ENCODE data around the gene NLRP6.

Gene NLRP6

GRCh38 chr11:291281-292210 lies 13.3 kb downstream of the NLRP6 start:
- H3K4me1 ChIP-seq (ENCODE audit: insufficient read depth, low read length) = peaks cover 3% of the 10 kb centered on the region; the same call in 1 of the 2 replicates
- peaks cover 18% of the 10 kb centered on the region for H3K36me3 ChIP-seq (ENCODE audit: insufficient read depth, low read depth, low read length)
- no peak overlapping the region for H3K27ac ChIP-seq (ENCODE audit: low read length)
- H3K9ac ChIP-seq (ENCODE audit: low read depth, low read length) = no peak overlapping the region
- H3K27me3 ChIP-seq (ENCODE audit: insufficient read depth, low read length) = peaks cover 19% of the 10 kb centered on the region
- no peak overlapping the region for H3K4me3 ChIP-seq (ENCODE audit: low read length)
- H3K9me3 ChIP-seq (ENCODE audit: insufficient read depth, low read depth, low read length) = no peaks in the 10 kb centered on the region

- H3K9ac ChIP-seq (ENCODE audit: low read depth, low read length) = no peak overlapping the region
- no peak overlapping the region for H3K27ac ChIP-seq (ENCODE audit: low read length)
- H3K4me3 ChIP-seq (ENCODE audit: low read length) = no peak overlapping the region
- H3K9me3 ChIP-seq (ENCODE audit: insufficient read depth, low read depth, low read length) = no peaks in the 10 kb centered on the region
- peaks cover 3% of the 10 kb centered on the region; the same call in 1 of the 2 replicates for H3K4me1 ChIP-seq (ENCODE audit: insufficient read depth, low read length)
- peaks cover 18% of the 10 kb centered on the region for H3K36me3 ChIP-seq (ENCODE audit: insufficient read depth, low read depth, low read length)
- H3K27me3 ChIP-seq (ENCODE audit: insufficient read depth, low read length) = peaks cover 13% of the 10 kb centered on the region
Measured at GRCh38 chr11:292211-293121, 14.3 kb downstream of the NLRP6 start.

DNA sequence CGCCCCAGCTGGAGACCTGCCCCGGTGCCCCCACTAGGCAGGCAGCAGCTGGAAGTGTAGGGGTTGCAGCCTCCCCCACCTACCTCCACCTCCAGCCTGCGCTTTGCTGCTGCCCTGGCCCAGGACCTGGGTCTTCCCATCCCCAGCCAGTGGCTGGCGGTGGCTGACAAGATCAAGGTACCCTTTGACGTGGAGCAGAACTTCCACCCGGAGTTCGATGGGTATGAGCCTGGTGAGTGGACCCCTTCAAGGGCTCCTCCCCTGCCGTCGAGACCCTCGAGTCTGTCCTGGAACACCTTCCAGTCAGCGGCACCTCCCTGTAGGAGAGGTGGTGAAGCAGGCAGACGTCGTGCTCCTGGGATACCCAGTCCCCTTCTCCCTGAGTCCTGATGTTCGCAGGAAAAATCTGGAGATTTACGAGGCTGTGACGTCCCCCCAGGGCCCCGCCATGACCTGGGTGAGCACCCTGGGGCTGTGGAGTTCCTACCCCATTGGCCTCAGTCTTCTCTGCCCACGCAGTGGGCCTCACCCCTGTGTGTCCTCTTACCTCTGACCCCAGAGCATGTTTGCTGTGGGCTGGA lies 15.2 kb downstream of the NLRP6 start:
- Histone ChIP-seq H3K9me3 (ENCODE audit: insufficient read depth, low read depth, low read length) (no peaks in the 10 kb centered on the region), H3K27ac (ENCODE audit: low read length) (no peak overlapping the region), H3K9ac (ENCODE audit: low read depth, low read length) (no peak overlapping the region; the same call in 1 of the 2 replicates), H3K36me3 (ENCODE audit: insufficient read depth, low read depth, low read length) (peaks cover 18% of the 10 kb centered on the region), H3K4me1 (ENCODE audit: insufficient read depth, low read length) (no peaks in the 10 kb centered on the region; the same call in 1 of the 2 replicates), H3K4me3 (ENCODE audit: low read length) (no peak overlapping the region), H3K27me3 (ENCODE audit: insufficient read depth, low read length) (peaks cover 4% of the 10 kb centered on the region)

GRCh38 chr11:293852-294661 lies 15.8 kb downstream of the NLRP6 start:
- no peaks in the 10 kb centered on the region for H3K27me3 ChIP-seq (ENCODE audit: insufficient read depth, low read length)
- H3K27ac ChIP-seq (ENCODE audit: low read length) = no peak overlapping the region
- peaks cover 18% of the 10 kb centered on the region for H3K36me3 ChIP-seq (ENCODE audit: insufficient read depth, low read depth, low read length)

DNA sequence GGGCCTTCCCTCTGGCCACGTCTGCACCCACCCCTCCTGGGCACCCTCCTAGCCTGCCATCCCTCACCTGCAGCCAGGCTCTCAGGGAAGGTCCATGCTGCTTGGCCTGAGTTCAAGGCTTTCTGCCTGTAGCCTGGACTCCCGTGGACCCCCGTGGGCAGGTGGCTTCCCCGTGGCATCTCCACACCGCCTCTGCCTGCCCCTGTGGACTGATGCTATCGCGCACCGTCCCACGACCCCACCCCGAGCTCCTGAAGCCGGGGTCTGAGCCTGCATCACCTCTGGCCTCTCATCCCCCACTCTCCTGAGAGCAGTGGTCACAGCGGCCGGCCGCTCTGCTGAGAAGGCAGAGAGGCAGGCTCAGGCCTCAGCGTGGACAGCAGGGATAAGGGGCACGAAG lies 16.6 kb downstream of the NLRP6 start:
- Histone ChIP-seq H3K27ac (ENCODE audit: low read length) (no peak overlapping the region), H3K4me3 (ENCODE audit: low read length) (no peak overlapping the region), H3K9me3 (ENCODE audit: insufficient read depth, low read depth, low read length) (no peaks in the 10 kb centered on the region), H3K9ac (ENCODE audit: low read depth, low read length) (no peak overlapping the region), H3K36me3 (ENCODE audit: insufficient read depth, low read depth, low read length) (peaks cover 18% of the 10 kb centered on the region), H3K4me1 (ENCODE audit: insufficient read depth, low read length) (no peaks in the 10 kb centered on the region; the same call in 1 of the 2 replicates), H3K27me3 (ENCODE audit: insufficient read depth, low read length) (no peaks in the 10 kb centered on the region)

More at GRCh38 chr11:293852-294661, 15.8 kb downstream of the NLRP6 start:
- Histone ChIP-seq H3K4me3 (ENCODE audit: low read length) (no peak overlapping the region), H3K9me3 (ENCODE audit: insufficient read depth, low read depth, low read length) (no peaks in the 10 kb centered on the region), H3K4me1 (ENCODE audit: insufficient read depth, low read length) (no peaks in the 10 kb centered on the region; the same call in 1 of the 2 replicates), H3K9ac (ENCODE audit: low read depth, low read length) (no peak overlapping the region)

DNA sequence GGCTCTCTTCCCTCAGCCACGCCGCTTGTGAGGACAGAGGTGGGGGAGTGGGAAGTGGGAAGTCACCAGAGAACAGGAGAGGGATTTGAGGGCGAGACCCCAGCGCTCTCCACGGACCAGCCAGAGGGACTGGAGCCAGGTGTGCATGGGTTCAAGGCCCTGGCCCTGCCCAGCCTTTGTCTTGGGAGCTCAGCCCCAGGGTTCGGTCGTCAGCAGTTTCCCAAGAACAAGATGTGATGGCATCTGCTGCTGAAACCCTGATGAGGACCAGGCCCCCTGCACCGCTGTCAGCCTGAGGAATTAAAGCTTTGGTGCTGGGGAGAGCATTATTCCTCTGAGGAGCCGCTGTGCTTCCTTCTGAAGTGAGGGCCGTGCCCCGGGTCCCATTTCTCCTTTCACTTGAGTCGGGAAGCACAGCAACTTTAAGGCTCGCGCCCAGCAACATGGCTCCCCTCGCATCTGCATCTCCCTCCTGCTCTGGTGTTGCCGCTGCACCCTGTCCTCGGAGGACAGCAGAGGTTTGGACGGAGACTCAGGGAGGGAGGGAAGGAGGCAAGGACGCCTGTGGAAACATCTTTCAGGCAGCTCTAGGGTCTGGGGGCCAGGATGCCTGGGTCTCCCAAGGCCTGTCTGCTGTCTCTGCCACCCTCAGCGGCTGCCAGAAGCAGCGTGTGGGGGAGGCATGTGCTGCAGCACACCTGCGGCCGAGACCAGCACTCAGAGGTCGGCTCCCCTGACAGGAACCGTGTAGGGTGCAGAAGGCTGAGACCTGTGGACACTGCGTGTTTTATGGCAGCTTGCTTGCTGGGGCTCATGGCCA lies 17.4 kb downstream of the NLRP6 start:
- H3K36me3 ChIP-seq (ENCODE audit: insufficient read depth, low read depth, low read length) = peaks cover 18% of the 10 kb centered on the region

DNA sequence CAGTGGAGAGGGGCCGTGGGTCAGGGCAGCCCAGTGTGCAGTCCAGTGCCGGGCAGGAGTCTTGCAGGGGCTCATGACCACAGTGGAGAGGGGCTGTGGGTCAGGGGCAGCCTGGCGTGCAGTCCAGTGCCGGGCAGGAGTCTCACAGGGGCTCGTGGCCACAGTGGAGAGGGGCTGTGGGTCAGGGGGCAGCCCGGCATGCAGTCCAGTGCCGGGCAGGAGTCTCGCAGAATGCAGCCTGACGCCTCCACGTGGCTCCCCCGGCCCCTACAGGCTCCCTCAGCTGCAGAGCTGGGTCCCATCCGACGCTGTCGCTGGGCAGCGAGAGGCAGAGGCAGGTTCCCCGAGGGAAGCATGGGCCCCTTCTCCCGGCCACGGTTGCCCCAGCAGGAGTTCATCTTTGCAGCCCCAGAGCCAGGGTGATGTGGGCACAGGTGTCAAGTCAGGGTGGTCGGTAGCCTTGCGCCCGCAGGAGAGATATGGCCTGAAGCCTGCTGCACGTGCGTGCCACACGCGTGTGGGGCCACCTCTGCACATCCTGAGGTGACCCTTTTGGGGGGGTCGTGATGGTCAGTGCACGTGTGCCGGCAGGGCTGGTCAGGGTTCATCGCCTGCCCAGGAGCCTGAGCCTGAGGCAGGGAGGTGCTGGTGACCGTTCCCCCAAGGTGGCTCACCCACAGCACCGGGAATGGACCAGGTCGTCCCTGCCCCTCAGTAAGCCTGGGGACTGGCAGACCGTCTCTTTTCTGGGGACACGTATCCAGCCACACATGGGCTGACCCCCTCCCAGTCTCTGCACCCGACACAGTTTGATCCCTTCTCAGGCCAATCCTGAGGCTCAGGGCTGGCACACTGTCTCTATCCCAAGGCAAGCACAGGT lies 18.2 kb downstream of the NLRP6 start:
- Histone ChIP-seq H3K9ac (ENCODE audit: low read depth, low read length) (no peak overlapping the region), H3K36me3 (ENCODE audit: insufficient read depth, low read depth, low read length) (peaks cover 18% of the 10 kb centered on the region), H3K27me3 (ENCODE audit: insufficient read depth, low read length) (no peaks in the 10 kb centered on the region), H3K9me3 (ENCODE audit: insufficient read depth, low read depth, low read length) (no peaks in the 10 kb centered on the region), H3K4me3 (ENCODE audit: low read length) (no peak overlapping the region), H3K4me1 (ENCODE audit: insufficient read depth, low read length) (peaks cover 9% of the 10 kb centered on the region), H3K27ac (ENCODE audit: low read length) (no peak overlapping the region)

More for the DNA sequence above, 17.4 kb downstream of the NLRP6 start:
- Histone ChIP-seq H3K4me1 (ENCODE audit: insufficient read depth, low read length) (peaks cover 7% of the 10 kb centered on the region), H3K27ac (ENCODE audit: low read length) (no peak overlapping the region), H3K27me3 (ENCODE audit: insufficient read depth, low read length) (no peaks in the 10 kb centered on the region), H3K9ac (ENCODE audit: low read depth, low read length) (no peak overlapping the region), H3K9me3 (ENCODE audit: insufficient read depth, low read depth, low read length) (no peaks in the 10 kb centered on the region), H3K4me3 (ENCODE audit: low read length) (no peak overlapping the region)

DNA sequence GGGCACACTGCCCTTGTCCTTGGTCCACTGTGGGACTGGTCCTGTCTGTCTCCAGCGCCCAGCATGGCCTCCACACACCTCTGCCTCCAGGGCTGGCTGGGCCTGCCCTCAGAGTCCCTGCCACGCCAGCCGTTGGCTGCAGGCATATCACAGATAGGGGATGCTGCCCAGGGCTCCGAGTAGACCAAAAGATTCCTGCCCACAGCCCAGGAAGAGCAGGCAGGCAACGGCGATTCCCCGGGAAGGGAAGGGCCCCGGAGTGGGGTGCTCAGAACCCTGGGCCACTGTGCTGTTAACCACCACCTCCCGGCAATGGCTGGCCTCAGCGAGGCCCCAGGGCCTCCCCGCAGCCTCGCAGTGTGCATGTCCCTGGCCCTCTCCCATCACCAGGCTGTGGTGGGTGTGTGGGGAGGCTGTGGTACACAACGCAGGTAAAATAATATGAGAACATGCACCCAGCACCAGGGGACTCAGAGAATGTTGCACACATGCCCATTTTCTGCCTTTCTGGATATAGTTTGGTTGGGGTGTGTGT lies 18.9 kb downstream of the NLRP6 start:
- Histone ChIP-seq H3K27ac (ENCODE audit: low read length) (no peak overlapping the region), H3K9ac (ENCODE audit: low read depth, low read length) (no peak overlapping the region)

DNA sequence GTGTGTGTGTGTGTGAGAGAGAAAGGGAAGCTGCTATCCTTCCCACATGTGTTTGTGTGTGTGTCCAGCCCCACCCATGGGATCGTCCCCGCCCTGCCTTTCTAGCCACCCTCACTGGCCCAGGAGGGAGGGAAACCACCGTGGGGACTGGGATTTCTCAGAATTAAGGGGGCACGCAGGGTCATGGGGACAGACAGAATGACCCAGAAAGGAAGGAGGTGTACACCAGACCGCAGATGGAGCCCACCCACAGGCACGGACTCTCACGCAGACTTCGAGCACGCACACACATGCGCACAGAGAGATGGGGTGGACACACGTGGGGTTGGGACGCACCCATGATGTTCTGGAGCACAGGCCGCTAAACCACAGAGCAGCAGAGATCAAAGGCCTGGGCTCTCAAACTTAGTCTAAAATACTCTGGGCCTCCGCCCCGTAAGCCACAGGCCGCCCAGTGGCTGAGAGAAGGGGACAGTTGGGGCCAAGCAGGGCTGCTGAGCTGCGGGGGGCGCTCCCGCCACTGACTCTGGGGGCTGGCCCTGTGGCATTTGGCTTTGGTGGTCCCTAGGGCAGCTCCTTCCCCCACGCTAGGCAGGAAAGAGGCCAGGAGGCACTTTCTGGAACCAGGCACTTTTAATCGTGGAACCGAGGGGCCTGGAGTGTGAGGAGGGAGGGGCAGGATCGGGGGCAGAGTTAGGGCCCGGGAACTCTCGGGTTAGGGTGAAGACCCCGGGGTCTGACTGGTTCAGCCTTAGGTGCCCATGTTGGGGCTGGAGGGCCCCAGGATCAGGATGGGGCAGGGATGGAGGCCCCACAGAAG lies 19.6 kb downstream of the NLRP6 start:
- H3K9ac ChIP-seq (ENCODE audit: low read depth, low read length) = no peak overlapping the region
- no peaks in the 10 kb centered on the region for H3K27me3 ChIP-seq (ENCODE audit: insufficient read depth, low read length)
- peaks cover 15% of the 10 kb centered on the region for H3K36me3 ChIP-seq (ENCODE audit: insufficient read depth, low read depth, low read length)
- no peak overlapping the region for H3K4me3 ChIP-seq (ENCODE audit: low read length)
- H3K27ac ChIP-seq (ENCODE audit: low read length) = no peak overlapping the region
- H3K9me3 ChIP-seq (ENCODE audit: insufficient read depth, low read depth, low read length) = no peaks in the 10 kb centered on the region
- H3K4me1 ChIP-seq (ENCODE audit: insufficient read depth, low read length) = peaks cover 9% of the 10 kb centered on the region

More for the DNA sequence above, 18.9 kb downstream of the NLRP6 start:
- H3K4me3 ChIP-seq (ENCODE audit: low read length) = no peak overlapping the region
- no peaks in the 10 kb centered on the region for H3K9me3 ChIP-seq (ENCODE audit: insufficient read depth, low read depth, low read length)
- H3K4me1 ChIP-seq (ENCODE audit: insufficient read depth, low read length) = peaks cover 9% of the 10 kb centered on the region
- H3K36me3 ChIP-seq (ENCODE audit: insufficient read depth, low read depth, low read length) = peaks cover 18% of the 10 kb centered on the region
- H3K27me3 ChIP-seq (ENCODE audit: insufficient read depth, low read length) = no peaks in the 10 kb centered on the region
